Prostate gland (tissue), 2 donors: ENCODE measurements around the gene MCCC2. TPM values are rescaled to one million over a fixed set of nuclear protein-coding genes. Genes with fewer than 3 reads are reported as not detected.
"Not testable (repeated sequence)": the region's sequence is repeated elsewhere in the genome, so short reads cannot be mapped to it uniquely, and the experiment has no call there.

Source experiments
- DNase-seq: peaks from one replicate; pipeline ENCODE4 v3.0.0-alpha.2; 2019; ENCODE audit warnings: low spot score
- H3K27ac ChIP-seq, 2 donors: fragments of 200-600 bp; sonication (generic); 2 replicates each; pipeline ENCODE4 v1.5.1; 2017 to 2019
- H3K27me3 ChIP-seq: fragments of 200-600 bp; sonication (generic); replicated peaks from 2 replicates; pipeline ENCODE4 v1.5.1; 2019; ENCODE audit not compliant: insufficient read depth
- H3K36me3 ChIP-seq, 2 donors: fragments of 200-600 bp; sonication (generic); 1 replicate in 1 of 2; 2 replicates in 1 of 2; pipeline versions ENCODE4 v1.5.1 to v1.8.1; 2017 to 2019
- H3K4me1 ChIP-seq: fragments of 200-600 bp; sonication (generic); replicated peaks from 2 replicates; pipeline ENCODE4 v1.5.1; 2019
- H3K4me3 ChIP-seq, 2 donors: fragments of 200-600 bp; sonication (generic); 2 replicates each; pipeline ENCODE4 v1.5.1; 2017 to 2019
- H3K9me3 ChIP-seq: fragments of 200-600 bp; sonication (generic); 2 replicates; pipeline ENCODE4 v1.5.1; 2017
- POLR2A ChIP-seq: fragments of 450-650 bp; IDR thresholded peaks from one replicate; pipeline ENCODE4 v1.6.1; 2016; ENCODE audit warnings: antibody characterized with exemption, mild to moderate bottlenecking
- POLR2AphosphoS5 ChIP-seq: sonication (generic); formaldehyde crosslinking; IDR thresholded peaks from one replicate; pipeline ENCODE4 v1.6.1; 2017; ENCODE audit warnings: antibody characterized with exemption
- WGBS: methylation state at CpG from one replicate; pipeline ENCODE4 v1.1.5; 2018; 5-methylcytosine and 5-hydroxymethylcytosine counted together
- intact Hi-C: fragments of 100-400 bp; cut with DNase I; formaldehyde crosslinking; loops from one replicate; pipeline ENCODE4 v1.14.2; 2022
- total RNA-seq, 2 donors: library from RNA; depleted of rRNA; stranded (reverse); fragments of >200 nt; gene quantifications; one replicate each; pipeline ENCODE4 v1.1.0, GENCODE V29; 2016
- TF ChIP-seq, protein P1 (sequence below), 4 experiments: fragments of 200-600 bp in 2 of 4; fragments of 450-650 bp in 2 of 4; sonication (generic) in 2 of 4; IDR thresholded peaks; 1 replicate in 3 of 4; 2 replicates in 1 of 4; pipeline ENCODE4 v1.5.1; 2016 to 2019; ENCODE audit warnings: antibody characterized with exemption in 4 of 4, mild to moderate bottlenecking in 2 of 4, moderate library complexity in 2 of 4

MCCC2 gene
- total RNA-seq, 2 donors from 2014 or later = 53.0 to 141 TPM

DNA sequence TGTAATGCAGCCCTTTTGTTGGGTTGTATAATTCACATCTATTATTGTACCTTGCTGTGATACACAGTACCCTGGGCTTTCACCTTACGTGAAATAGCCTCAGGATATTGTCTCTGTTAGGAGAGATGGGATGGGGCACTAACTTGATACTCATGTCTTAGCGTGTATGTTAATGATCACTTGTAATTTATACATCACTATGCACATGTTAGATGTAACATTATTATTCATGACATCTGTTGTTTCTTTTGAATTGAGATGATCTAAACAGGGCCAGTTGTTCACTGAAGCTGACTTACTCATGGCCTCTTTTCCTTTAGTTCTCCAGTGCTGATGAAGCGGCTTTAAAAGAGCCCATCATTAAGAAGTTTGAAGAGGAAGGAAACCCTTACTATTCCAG is 65.2 kb downstream of the MCCC2 start:
- H3K27ac ChIP-seq = peak overlapping the region in 1 of 2 donors; percentile 50
- H3K4me3 ChIP-seq = no peak overlapping the region
- TF ChIP-seq POLR2AphosphoS5 = no peak
- TF ChIP-seq POLR2A = no peak
- TF ChIP-seq, protein P1, sequence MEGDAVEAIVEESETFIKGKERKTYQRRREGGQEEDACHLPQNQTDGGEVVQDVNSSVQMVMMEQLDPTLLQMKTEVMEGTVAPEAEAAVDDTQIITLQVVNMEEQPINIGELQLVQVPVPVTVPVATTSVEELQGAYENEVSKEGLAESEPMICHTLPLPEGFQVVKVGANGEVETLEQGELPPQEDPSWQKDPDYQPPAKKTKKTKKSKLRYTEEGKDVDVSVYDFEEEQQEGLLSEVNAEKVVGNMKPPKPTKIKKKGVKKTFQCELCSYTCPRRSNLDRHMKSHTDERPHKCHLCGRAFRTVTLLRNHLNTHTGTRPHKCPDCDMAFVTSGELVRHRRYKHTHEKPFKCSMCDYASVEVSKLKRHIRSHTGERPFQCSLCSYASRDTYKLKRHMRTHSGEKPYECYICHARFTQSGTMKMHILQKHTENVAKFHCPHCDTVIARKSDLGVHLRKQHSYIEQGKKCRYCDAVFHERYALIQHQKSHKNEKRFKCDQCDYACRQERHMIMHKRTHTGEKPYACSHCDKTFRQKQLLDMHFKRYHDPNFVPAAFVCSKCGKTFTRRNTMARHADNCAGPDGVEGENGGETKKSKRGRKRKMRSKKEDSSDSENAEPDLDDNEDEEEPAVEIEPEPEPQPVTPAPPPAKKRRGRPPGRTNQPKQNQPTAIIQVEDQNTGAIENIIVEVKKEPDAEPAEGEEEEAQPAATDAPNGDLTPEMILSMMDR (IDR thresholded peaks at IDR 0.05) = no peak
- DNase-seq = no peak
- no peaks in the 10 kb centered on the region for H3K9me3 ChIP-seq
- WGBS = 59% methylated on average over 3 of the region's 3 CpGs
- H3K36me3 ChIP-seq = no peaks in the 10 kb centered on the region
- intact Hi-C loops = no loop called here
- H3K4me1 ChIP-seq = no peaks in the 10 kb centered on the region
- H3K27me3 ChIP-seq = no peaks in the 10 kb centered on the region

DNA sequence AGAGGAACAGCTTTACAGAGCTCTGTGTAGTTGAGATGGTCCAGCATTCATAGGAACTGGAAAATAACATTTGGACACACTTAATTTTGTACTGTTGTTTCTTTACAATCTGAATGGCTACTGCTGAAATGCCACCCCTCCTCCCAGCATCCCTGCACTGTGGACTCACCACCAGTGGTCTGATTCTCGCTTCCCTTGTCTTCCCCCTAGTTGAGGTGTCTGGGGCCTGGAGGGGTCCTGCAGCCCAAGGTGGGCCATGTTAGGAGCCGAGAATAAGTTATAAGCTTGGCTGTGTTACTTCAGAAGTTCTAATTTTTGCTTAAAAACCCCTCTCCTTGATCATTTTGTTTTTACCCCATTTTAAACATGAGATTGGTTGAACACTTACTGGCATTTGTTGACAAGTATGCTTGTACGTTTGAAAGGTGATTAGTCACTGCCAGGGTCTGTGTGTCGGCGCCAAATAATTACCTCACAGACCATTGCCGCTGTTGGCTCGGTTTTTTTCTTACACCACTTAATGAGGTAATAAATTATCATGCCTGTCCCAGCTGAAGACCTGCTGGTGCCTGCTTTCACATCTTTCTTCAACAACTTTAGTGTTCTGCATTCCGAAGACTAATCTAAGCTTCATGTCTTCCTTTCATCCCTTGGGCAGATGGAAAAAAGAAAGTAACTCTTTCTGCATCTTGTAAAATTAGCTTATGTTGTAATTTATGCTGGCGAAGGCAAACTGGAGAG is 65.8 kb downstream of the MCCC2 start:
- Histone ChIP-seq H3K36me3 (no peaks in the 10 kb centered on the region), H3K27me3 (no peaks in the 10 kb centered on the region), H3K4me1 (no peaks in the 10 kb centered on the region), H3K4me3 (no peak overlapping the region), H3K27ac (peak overlapping the region in 1 of 2 donors; percentile 50), H3K9me3 (no peaks in the 10 kb centered on the region)
- intact Hi-C loops = no loop called here
- 24% methylated on average over 9 of the region's 9 CpGs for WGBS
- peak; percentile 32 for DNase-seq
- peak; percentile 55 for TF ChIP-seq POLR2AphosphoS5
- TF ChIP-seq, protein P1 (IDR thresholded peaks at IDR 0.05) = no peak

DNA sequence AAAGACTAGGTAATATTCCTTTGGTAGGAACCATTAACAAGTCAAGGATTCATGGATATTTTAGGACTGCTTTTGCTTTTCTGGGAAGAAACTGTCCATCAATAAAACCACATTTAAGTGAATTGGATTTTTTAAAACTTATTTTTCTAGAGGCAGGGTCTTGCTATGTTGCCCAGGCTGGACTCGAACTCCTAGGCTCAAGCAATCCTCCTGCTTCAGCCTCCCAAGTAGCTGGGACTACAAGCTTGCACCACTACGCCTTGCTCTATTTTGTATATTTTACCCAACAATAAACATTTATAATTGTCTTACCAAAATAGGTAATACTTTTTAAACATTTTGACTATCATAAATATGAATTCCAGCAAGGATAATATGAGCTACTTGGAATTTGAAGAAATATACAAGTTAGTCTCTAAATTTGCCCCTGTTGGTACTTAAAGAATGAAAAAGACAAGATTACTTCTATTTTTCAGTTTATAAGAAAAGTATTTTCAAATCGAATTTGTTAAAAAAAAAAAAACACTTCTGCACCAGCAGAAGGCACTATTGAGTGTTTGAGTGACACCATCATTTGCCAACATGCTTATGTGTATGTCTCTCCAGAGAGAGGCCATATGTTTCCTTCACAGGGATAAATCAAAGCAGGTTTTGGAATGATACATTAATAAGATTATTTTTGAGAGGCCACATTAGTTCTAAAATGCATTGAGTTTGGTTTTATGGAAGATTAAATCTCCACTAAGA is 71.9 kb downstream of the MCCC2 start:
- Histone ChIP-seq H3K27ac (no peak overlapping the region), H3K9me3 (no peaks in the 10 kb centered on the region), H3K4me1 (no peaks in the 10 kb centered on the region), H3K36me3 (no peaks in the 10 kb centered on the region), H3K27me3 (no peaks in the 10 kb centered on the region), H3K4me3 (no peak overlapping the region)
- 91% methylated on average over 3 of the region's 3 CpGs for WGBS
- TF ChIP-seq, protein P1 (IDR thresholded peaks at IDR 0.05) = no peak
- TF ChIP-seq POLR2A = no peak
- TF ChIP-seq POLR2AphosphoS5 = no peak
- intact Hi-C loops = no loop called here
- no peak for DNase-seq

DNA sequence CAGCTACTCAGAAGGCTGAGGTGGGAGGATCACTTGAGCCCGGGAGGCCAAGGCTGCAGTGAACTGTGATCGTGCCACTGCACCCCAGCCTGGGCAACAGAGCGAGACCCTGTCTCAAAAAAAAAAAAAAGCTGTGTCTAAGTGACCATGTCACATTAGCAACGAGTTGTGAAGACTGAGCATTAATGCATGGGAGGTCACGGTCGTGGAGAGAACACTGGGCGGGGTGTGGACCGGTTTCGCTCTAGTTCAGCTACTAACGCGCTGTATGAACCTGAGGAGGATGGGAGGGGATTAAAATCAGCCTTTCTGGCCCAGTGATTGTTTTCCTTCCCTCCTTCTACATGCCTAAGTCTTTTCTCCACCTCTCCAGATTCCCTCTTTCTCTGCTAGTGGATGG is 75.2 kb downstream of the MCCC2 start:
- Histone ChIP-seq H3K9me3 (no peaks in the 10 kb centered on the region), H3K27me3 (no peaks in the 10 kb centered on the region), H3K4me1 (no peaks in the 10 kb centered on the region), H3K4me3 (no peak overlapping the region), H3K27ac (no peak overlapping the region), H3K36me3 (no peaks in the 10 kb centered on the region)
- no peak for DNase-seq
- no peak for TF ChIP-seq POLR2A
- no peak for TF ChIP-seq POLR2AphosphoS5
- 93% methylated on average over 11 of the region's 11 CpGs for WGBS
- intact Hi-C loops = no loop called here

DNA sequence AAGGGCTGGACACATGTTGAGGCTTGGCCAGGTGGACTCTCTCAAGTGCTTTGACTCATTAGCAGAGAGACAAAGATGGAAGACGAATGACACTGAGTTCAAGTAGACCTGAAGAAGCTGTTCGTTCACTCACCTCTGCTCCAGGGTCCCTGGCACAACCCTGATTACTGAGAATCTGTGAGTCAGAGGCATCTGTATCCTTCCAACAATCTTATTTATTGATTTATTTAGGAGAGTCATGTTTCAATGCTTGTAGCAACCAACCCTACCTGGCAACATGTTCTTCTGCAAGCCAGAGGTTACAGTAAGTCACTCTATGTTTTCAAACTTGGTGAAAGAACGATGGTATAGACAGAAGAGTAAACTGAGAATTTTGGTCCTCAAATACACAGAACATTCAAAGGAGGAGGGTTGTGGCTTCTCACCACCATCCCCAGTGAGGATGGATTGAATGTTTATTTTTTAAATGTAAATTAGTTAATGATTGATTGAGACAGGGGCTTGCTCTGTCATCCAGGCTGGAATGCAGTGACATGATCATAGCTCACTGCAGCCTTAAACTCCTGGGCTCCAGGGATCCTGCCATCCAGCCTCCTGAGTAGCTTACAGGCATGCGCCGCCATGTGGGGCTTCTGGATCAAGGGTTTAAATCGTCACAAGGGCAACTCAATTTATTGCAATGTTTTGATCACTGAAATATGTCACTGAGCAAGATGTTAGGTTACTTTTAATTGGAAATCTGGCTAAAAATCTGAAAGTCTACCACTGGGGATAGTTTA is 76.2 kb downstream of the MCCC2 start:
- no peak overlapping the region for H3K4me3 ChIP-seq
- no peak overlapping the region for H3K27ac ChIP-seq
- no peak for DNase-seq
- no peaks in the 10 kb centered on the region for H3K4me1 ChIP-seq
- intact Hi-C loops = no loop called here
- 86% methylated on average over 6 of the region's 6 CpGs for WGBS
- H3K27me3 ChIP-seq = no peaks in the 10 kb centered on the region
- no peaks in the 10 kb centered on the region for H3K9me3 ChIP-seq
- TF ChIP-seq POLR2AphosphoS5 = no peak
- no peak for TF ChIP-seq POLR2A
- TF ChIP-seq, protein P1 (IDR thresholded peaks at IDR 0.05) = no peak
- H3K36me3 ChIP-seq = no peaks in the 10 kb centered on the region

DNA sequence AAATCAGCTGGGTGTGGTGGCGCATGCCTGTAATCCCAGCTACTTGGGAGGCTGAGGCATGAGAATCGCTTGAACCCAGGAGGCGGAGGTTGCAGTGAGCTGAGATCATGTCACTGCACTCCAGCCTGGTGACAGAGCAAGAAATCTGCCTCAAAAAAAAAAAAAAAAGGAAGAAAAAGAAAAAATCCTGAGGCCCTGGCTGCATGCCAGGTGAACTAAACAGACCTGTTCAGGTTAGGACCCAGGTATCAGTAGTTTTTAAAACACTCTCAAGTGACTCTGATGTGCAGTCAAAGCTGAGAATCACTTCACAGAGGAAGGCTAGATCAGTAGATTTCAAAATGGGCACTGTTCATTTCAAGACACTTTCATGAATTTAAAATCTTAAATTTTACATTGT is 77.5 kb downstream of the MCCC2 start:
- not testable (repeated sequence) for H3K27ac ChIP-seq, DNase-seq

More for the DNA sequence above, 77.5 kb downstream of the MCCC2 start:
- intact Hi-C loops, H3K36me3 ChIP-seq, H3K4me3 ChIP-seq, H3K9me3 ChIP-seq, H3K4me1 ChIP-seq, H3K27me3 ChIP-seq: not testable (repeated sequence)
- WGBS = 88% methylated on average over 3 of the region's 3 CpGs
